COLO668 (cell line): ENCODE measurements around the gene TMEM132E.

Experiments used
- DNase-seq: peaks from one replicate; lab custom pipeline; 2025; ENCODE audit not compliant: unreplicated experiment; lab: John Stamatoyannopoulos, UW

TMEM132E gene

GRCh38 chr17:34569591-34569990 lies 9.8 kb upstream of the TMEM132E start:
- DNase-seq: no peak

DNA sequence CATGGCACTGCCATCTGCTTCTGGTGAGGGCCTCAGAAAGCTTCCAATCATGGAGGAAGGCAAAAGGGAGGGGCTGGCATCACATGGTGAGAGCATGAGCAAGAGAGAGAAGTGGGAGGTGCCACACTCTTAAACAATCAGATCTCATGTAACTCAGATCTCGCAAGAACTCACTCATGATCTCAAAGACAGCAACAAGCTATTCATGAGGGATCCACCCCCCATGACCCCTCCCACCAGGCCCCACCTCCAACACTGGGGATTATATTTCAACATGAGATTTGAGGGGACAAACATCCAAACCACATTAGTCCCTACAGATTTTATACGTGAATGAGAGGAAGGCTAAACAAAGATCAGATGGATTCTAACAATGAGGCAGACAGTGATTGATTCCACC lies 8.9 kb upstream of the TMEM132E start:
- no peak for DNase-seq

DNA sequence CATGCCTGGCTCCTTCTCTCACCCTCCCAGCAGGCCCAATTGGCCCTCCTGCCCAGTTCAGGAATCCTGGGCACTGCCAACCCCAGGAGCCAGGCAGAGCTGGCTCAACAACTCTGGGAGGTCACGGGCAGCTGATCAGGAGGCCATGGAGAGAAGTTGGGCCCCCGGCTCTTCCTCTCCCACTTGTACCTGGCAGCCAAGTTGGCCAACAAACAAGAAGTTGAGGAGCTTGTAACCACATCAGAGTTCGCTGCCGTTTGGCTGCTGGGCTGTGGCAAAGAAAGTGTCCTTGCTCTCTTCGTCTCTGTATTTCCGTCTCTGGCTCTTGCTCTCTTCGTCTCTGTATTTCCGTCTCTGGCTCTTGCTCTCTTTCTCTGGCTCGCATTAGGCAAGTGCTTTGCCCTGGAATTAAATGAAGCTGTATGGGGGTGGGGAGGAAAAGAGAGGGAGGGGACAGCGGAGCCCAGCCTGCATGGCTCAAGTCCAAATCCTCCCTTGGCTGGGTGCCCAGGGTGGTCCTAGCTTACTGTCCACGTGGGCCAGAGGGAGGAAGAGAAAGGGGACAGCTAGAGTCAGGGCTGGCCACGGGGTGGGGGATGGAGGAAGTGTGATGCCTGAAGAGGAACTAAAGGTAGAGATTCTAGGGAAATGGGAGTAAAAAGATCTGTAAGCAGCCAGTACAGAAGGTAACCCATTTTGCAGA lies 7.8 kb upstream of the TMEM132E start:
- no peak for DNase-seq

GRCh38 chr17:34572483-34572882 lies 6.9 kb upstream of the TMEM132E start:
- DNase-seq: no peak

- DNase-seq: no peak
Observed at GRCh38 chr17:34575182-34575581, 4.2 kb upstream of the TMEM132E start.

DNA sequence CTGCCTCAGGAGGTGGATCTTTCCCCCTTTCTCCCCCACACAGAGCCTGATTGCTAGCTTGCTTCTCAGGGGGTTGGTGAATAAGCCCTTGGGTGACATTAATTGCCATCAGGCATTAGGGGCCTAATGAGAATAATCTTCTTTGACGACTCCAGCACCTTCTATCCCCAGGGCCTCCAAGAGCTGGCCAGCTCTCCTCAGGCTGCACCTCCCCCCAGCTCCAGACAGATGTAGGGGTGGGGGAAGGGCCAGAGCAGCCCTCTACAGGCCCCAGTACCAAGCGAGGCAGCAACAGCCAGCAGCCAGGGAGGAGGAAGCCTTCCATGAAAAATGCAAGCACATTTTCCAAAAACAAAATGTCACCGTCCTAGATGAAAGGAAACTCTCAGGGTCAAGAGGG lies 1.4 kb upstream of the TMEM132E start:
- no peak for DNase-seq

DNA sequence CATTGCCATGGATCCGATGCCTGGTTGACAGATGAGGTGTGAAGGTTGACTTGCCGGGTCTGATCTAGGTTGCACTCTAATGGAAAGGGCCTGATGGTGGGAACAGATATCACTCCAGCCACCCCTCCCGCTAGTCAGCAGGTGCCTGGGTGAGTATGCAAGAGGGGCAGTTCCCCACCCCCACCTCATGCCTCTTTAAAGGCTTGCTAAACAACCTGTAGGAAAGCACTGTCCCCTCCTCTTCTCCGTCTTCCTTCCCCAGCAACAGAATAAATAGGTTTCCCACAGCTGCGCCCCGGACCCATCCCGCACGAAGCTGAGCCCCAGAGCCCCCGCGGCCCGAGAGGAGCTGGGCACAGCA lies 746 bp upstream of the TMEM132E start:
- DNase-seq: no peak

DNA sequence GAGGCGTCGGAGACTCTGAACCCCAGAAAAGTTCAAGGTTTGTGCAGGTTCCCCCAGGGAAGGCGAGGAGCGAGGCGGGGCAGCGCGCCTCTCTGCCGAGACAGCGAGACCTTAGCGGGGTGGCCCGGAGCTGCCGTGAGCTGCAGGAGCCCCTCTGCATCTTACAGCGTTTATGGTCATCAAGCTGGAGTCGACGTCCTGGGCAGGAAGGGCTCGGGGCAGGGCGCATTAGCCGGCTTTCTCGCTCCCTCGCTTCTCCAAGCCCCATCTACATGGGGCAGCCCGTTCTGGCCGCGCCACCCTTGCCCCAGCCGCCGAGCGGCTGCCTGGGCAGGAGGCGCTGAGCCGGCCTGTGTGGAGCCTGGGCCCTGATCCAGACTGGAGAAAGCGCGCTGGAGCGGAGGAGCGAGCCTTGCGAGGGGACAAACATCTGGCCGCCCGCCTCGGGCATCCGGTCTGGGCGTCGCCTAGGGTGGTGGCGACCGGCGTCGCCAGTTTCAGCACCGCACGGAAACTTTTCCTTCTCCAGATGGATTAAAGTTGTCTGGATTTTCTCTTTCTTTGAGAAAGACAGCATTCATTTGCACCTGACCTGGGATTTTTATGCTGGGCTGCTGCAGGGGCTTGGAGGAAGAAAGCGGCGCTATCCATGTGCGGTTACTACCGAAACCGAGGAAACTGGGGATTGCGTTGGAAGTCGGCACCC lies 750 bp downstream of the TMEM132E start:
- DNase-seq: peak; percentile 7

GRCh38 chr17:34580685-34581445 lies 1.5 kb downstream of the TMEM132E start:
- DNase-seq: no peak

GRCh38 chr17:34581446-34582184 lies 2.2 kb downstream of the TMEM132E start:
- DNase-seq: no peak

- DNase-seq: no peak
Observed at GRCh38 chr17:34582185-34582900, 3.0 kb downstream of the TMEM132E start.

DNA sequence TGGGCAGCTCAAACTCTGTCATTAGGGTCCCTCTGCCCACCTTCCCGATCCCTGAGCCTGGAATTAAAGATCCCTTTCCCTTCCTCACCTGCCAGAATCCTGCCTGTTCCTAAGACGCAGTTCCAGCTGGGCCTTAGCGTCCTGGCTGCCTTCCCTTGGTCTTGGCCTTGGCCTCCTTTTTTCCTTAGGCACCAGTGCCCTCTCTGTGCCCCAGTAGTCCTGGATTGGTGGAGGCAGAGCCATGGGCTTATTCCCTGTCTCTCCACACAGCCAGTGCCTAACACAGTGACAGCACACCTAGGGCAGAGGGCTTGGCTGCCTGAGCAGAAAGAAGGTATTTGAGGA lies 3.5 kb downstream of the TMEM132E start:
- no peak for DNase-seq

- DNase-seq: no peak
Observed at GRCh38 chr17:34584805-34585416, 5.5 kb downstream of the TMEM132E start.

DNA sequence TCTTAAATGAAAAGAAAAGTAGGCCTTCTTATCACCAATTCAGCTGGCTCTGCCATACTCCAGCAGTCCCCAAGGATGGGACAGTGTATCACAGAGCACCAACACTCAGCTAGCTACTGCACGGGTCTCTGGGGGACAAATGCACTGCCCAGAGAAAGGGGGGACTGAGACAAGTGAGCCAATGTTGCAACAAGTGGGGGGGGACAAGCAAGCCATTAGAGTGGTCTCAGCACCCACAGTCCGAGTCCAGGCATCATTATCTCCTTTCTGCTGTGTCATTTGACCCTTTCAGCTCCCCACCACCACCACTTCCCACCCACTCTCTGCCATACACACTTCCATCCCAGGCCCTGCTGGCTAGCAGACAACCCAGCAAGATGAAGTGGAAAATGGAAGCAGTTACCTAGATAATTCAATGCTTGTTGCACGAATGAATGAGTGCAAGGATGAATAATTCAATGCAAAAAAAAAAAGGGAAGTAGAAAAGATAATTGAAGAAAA lies 7.0 kb downstream of the TMEM132E start:
- no peak for DNase-seq

DNA sequence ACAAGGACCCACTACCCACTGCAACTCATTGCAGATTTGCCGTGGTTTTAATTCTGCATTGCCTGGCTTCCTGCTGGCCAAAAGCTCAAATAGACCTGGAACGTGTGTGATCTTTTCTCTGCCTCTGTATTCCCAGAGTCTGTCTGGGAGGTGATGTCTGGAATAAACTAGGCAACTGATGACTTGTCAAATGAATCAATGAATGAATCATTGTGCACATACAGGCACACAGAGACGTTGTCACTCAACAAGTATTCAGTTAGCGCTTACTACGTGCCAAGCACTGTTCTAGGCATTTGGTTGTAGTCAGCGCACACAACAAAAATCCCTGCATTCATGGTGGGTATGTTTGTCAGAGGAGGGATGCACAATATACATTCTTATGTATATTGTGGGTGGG lies 8.9 kb downstream of the TMEM132E start:
- DNase-seq: no peak

DNA sequence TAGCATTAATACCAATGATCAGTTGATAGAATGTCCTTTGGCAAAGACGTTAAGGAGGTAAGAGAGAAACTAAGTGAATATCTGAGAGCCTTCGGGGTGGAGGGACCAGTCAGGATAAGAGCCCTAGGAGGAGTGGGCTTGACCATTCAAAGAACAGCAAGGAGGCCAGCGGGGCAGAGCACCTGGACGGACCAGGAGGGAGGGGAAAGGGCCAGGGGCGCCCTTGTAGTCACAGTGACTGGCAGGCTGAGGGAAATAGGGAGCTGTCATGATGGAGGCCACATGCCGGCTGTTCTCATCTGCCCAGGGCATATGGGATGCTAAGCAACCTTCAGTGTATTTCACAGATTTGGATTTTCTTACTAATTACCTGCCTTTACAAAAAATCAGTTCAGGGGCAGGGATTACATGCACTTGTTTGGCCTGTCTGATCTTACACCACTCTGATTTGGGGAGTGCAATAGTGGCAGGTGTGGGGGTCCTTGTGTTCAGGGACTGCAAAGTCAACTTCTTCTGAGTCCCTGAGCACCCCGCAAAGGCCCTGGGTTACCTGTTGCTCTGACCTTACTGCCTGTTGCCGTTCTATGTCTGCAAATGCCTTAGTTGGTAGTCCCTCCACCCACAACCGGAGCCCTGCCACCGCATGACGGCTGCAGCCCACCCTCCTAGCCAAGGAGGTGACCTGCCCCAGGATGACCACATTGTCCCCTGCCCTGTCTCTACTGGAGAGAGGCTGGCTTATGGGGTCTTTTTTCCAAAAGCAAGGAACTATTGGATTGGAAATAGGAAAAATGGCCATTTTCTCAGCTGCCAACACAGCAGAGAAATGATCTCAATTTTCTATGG lies 10.0 kb downstream of the TMEM132E start:
- no peak for DNase-seq

GRCh38 chr17:34592002-34592401 lies 12.6 kb downstream of the TMEM132E start:
- no peak for DNase-seq

- no peak for DNase-seq
Observed at GRCh38 chr17:34596920-34597319, 17.5 kb downstream of the TMEM132E start.

- DNase-seq: no peak
Observed at GRCh38 chr17:34598161-34598776, 18.9 kb downstream of the TMEM132E start.
